Astrocyte (in vitro differentiated cells and primary cell): ENCODE measurements around the gene LEFTY1. TPM values are rescaled to one million over a fixed set of nuclear protein-coding genes. Genes with fewer than 3 reads are reported as not detected.

Experiments
- DNase-seq: peaks from one replicate; pipeline ENCODE4 v3.0.0-alpha.2; 2010; ENCODE audit warnings: low read depth
- FAIRE-seq: peaks from 2 replicates; lab custom pipeline; 2011; peaks lifted over from hg19 to GRCh38; lab: Jason Lieb, UNC
- H2AFZ ChIP-seq: 2 replicates; pipeline ENCODE4 v1.6.0; 2012; ENCODE audit warnings: low read depth, low read length, inconsistent platforms
- H3K27ac ChIP-seq: 2 replicates; pipeline ENCODE4 v1.5.1; 2011; ENCODE audit warnings: low read depth, low read length, inconsistent platforms
- H3K27me3 ChIP-seq: 2 replicates; pipeline ENCODE4 v1.6.0; 2011; ENCODE audit warnings: low read length, inconsistent platforms; ENCODE audit not compliant: insufficient read depth
- H3K36me3 ChIP-seq: 2 replicates; pipeline ENCODE4 v1.5.1; 2011; ENCODE audit warnings: low read length, inconsistent platforms; ENCODE audit not compliant: insufficient read depth
- H3K4me1 ChIP-seq: 2 replicates; pipeline ENCODE4 v1.5.1; 2011; ENCODE audit warnings: low read length, inconsistent platforms; ENCODE audit not compliant: insufficient read depth
- H3K4me2 ChIP-seq: 2 replicates; pipeline ENCODE4 v1.6.0; 2012; ENCODE audit warnings: low read length, inconsistent platforms
- H3K4me3 ChIP-seq: 2 replicates; pipeline ENCODE4 v1.5.1; 2011; ENCODE audit warnings: low read depth, mild to moderate bottlenecking, low read length, inconsistent platforms; ENCODE audit not compliant: insufficient read depth
- H3K79me2 ChIP-seq: 2 replicates; pipeline ENCODE4 v1.6.0; 2012; ENCODE audit warnings: mild to moderate bottlenecking, low read length, inconsistent platforms; ENCODE audit not compliant: insufficient read depth
- H3K9ac ChIP-seq: 2 replicates; pipeline ENCODE4 v1.6.0; 2012; ENCODE audit warnings: mild to moderate bottlenecking, low read length, inconsistent platforms
- H3K9me3 ChIP-seq: 2 replicates; pipeline ENCODE4 v1.5.1; 2012; ENCODE audit warnings: low read depth, mild to moderate bottlenecking, low read length, inconsistent platforms; ENCODE audit not compliant: insufficient read depth
- H4K20me1 ChIP-seq: 2 replicates; pipeline ENCODE4 v1.6.0; 2012; ENCODE audit warnings: low read length, inconsistent platforms; ENCODE audit not compliant: insufficient read depth
- H3K27ac Mint-ChIP-seq: one replicate; pipeline ENCODE4 v1.8.0; 2021; ENCODE audit warnings: mild to moderate bottlenecking, mixed read lengths; ENCODE audit not compliant: unreplicated experiment
- H3K27me3 Mint-ChIP-seq: one replicate; pipeline ENCODE4 v1.8.0; 2021; ENCODE audit warnings: low read depth, mixed read lengths; ENCODE audit not compliant: unreplicated experiment
- H3K36me3 Mint-ChIP-seq: one replicate; pipeline ENCODE4 v1.8.0; 2021; ENCODE audit warnings: low read depth, mixed read lengths; ENCODE audit not compliant: unreplicated experiment
- H3K4me1 Mint-ChIP-seq: one replicate; pipeline ENCODE4 v1.8.0; 2021; ENCODE audit warnings: low read depth, mixed read lengths; ENCODE audit not compliant: unreplicated experiment
- H3K4me3 Mint-ChIP-seq: one replicate; pipeline ENCODE4 v1.8.0; 2021; ENCODE audit warnings: mild to moderate bottlenecking, moderate library complexity, mixed read lengths; ENCODE audit not compliant: unreplicated experiment
- H3K9me3 Mint-ChIP-seq: one replicate; pipeline ENCODE4 v1.8.0; 2021; ENCODE audit warnings: mild to moderate bottlenecking, mixed read lengths; ENCODE audit not compliant: unreplicated experiment
- CTCF ChIP-seq: IDR thresholded peaks from 2 replicates; pipeline ENCODE4 v1.5.1; 2011; ENCODE audit warnings: low read depth, mild to moderate bottlenecking, inconsistent platforms, low read length, moderate library complexity; ENCODE audit not compliant: insufficient read depth
- EZH2 ChIP-seq: IDR thresholded peaks from 2 replicates; pipeline ENCODE4 v1.6.1; 2012; ENCODE audit warnings: mild to moderate bottlenecking, low read length, inconsistent platforms; ENCODE audit not compliant: insufficient read depth
- total RNA-seq: library from RNA; stranded (reverse); gene quantifications from 2 replicates; pipeline ENCODE4 v1.2.1, GENCODE V29; 2021

LEFTY1 gene
- total RNA-seq, 1 donor from 2014 or later: 4.2 TPM

DNA sequence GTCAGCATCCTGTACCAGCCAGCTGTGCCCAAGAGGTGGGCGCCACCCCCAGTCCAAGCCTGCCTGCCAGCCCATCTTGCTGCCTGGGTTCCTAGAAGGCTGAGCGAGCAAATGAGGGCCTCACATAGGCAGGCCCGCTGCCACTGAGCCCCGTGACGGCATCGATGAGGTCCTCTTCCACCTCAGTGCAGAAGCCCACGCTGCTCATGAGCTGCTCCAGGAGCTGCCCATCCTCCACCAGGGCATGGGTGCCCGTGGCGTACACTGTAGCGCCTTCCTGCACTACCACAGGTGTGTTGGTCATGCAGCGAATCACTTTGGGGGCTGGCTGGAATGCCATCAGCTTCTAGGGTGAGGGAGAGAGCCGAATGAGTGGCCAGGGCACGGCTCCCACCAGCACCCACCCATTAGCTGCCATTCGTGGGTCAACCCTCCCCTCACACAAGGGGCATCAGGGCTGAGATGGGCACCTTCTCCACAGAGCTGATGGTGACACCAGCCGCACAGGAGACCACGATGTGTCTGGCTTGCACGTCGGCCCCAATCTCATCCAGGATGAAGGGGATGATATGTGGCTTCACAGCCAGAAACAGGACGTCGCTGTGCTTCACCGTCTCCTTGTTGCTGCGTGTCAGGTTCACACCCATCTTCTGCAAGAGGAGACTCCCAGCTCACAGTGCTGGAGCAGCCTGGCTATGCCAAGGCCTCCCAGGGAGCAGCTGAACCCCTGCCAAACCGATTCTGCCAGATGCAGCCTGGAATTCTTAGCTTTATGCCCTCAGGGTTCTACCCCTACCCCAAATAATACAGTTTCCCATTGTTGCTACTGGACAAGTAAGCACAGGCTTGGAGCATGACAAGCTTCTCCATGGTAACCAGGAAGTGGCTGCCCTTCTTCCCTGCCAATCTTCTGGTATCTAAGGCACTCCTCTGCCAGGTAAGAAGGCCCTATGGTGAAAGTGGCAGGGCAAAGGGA is 33.1 kb upstream of the LEFTY1 start:
- Histone ChIP-seq H2AFZ (no peak overlapping the region), H3K36me3 (peaks cover 9% of the 10 kb centered on the region), H3K4me2 (peak overlapping the region; percentile 94), H3K27me3 (no peaks in the 10 kb centered on the region), H3K9ac (peak overlapping the region; percentile 96), H3K79me2 (peaks cover 29% of the 10 kb centered on the region), H3K27ac (no peak overlapping the region), H3K9me3 (no peaks in the 10 kb centered on the region), H3K4me3 (no peak overlapping the region), H3K4me1 (peaks cover 17% of the 10 kb centered on the region), H4K20me1 (peaks cover 8% of the 10 kb centered on the region)
- peaks cover 21% of the 10 kb centered on the region for H3K36me3 Mint-ChIP-seq
- no peak overlapping the region for H3K27ac Mint-ChIP-seq
- DNase-seq (no peak), FAIRE-seq (no peak)
- H3K4me3 Mint-ChIP-seq: peak overlapping the region; percentile 97
- H3K9me3 Mint-ChIP-seq: no peaks in the 10 kb centered on the region
- TF ChIP-seq CTCF: no peak
- TF ChIP-seq EZH2: no peak
- H3K27me3 Mint-ChIP-seq: no peaks in the 10 kb centered on the region
- peaks cover 3% of the 10 kb centered on the region for H3K4me1 Mint-ChIP-seq

DNA sequence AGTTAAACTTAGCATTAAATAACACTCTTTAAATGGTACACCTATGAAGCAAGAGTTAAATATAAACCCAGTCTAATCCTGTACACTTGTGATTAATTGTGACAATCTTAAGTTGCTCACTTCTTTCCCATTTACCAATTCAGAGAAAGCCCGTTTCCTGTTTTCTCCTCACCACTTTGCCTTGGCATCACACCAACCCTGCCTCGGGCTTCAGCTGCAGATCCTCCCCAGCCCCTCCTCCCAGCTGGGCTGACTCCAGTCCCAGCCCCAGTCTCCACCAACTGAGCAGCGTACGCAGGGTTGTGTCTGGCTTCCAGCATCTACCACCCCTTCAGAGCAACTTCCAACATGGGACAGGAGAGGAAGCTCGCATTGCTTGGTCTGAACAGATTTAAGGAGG is 31.0 kb upstream of the LEFTY1 start:
- Histone ChIP-seq H2AFZ (no peak overlapping the region), H3K4me3 (no peak overlapping the region), H4K20me1 (peaks cover 8% of the 10 kb centered on the region), H3K27ac (no peak overlapping the region), H3K4me1 (peaks cover 17% of the 10 kb centered on the region), H3K4me2 (peak overlapping the region; percentile 23), H3K9ac (no peak overlapping the region), H3K36me3 (peaks cover 9% of the 10 kb centered on the region), H3K27me3 (no peaks in the 10 kb centered on the region), H3K79me2 (peaks cover 29% of the 10 kb centered on the region), H3K9me3 (no peaks in the 10 kb centered on the region)
- no peak for FAIRE-seq
- Mint-ChIP-seq H3K4me1 (peaks cover 6% of the 10 kb centered on the region), H3K27ac (no peak overlapping the region), H3K27me3 (no peaks in the 10 kb centered on the region), H3K4me3 (no peak overlapping the region), H3K9me3 (no peaks in the 10 kb centered on the region), H3K36me3 (peaks cover 21% of the 10 kb centered on the region)
- TF ChIP-seq CTCF: no peak
- TF ChIP-seq EZH2: no peak
- DNase-seq: peak; percentile 86

DNA sequence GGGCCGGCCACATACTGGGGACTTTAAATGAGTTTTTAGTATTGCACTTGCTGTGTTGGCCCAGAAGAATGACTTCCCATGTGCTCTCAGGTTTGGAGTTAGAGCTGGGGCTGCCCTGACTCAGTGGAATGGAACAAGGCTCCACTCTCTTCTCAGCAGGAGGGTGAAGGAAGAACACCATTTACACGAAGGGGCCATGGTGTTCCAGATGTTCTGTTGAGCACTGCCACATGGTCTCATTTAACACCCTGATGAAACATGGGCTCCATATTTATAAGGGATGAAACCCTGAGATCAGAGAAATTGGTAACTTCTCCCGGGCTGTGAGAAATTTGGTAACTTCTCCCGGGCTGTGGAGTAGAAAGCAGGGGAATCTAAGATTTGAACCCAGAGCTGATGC is 29.3 kb upstream of the LEFTY1 start:
- peaks cover 9% of the 10 kb centered on the region for H3K36me3 ChIP-seq
- H3K27me3 Mint-ChIP-seq: no peaks in the 10 kb centered on the region
- H3K4me1 Mint-ChIP-seq: peaks cover 6% of the 10 kb centered on the region
- no peak overlapping the region for H3K4me2 ChIP-seq
- no peak for DNase-seq
- no peak overlapping the region for H3K4me3 Mint-ChIP-seq
- H3K27me3 ChIP-seq: no peaks in the 10 kb centered on the region
- H3K79me2 ChIP-seq: peaks cover 24% of the 10 kb centered on the region
- H3K9me3 Mint-ChIP-seq: no peaks in the 10 kb centered on the region
- no peak overlapping the region for H3K27ac ChIP-seq
- peaks cover 15% of the 10 kb centered on the region for H3K4me1 ChIP-seq
- no peak overlapping the region for H3K9ac ChIP-seq
- FAIRE-seq: no peak
- peaks cover 23% of the 10 kb centered on the region for H3K36me3 Mint-ChIP-seq
- no peak for TF ChIP-seq EZH2
- no peak for TF ChIP-seq CTCF
- no peak overlapping the region for H3K4me3 ChIP-seq
- H3K9me3 ChIP-seq: no peaks in the 10 kb centered on the region
- no peak overlapping the region for H3K27ac Mint-ChIP-seq
- H2AFZ ChIP-seq: no peak overlapping the region
- peaks cover 8% of the 10 kb centered on the region for H4K20me1 ChIP-seq
